NCI-H524 (cell line): Measurements from ENCODE around the gene DYNLT5.
A peak's percentile ranks its signal among the peaks of the same experiment; 100 is the strongest.
"Not testable (repeated sequence)": the region's sequence is repeated elsewhere in the genome, so short reads cannot be mapped to it uniquely, and the experiment has no call there.

ENCODE experiments used
- DNase-seq, 2 experiments: peaks; one replicate each; lab custom pipeline; 2025; lab: John Stamatoyannopoulos, UW

DYNLT5 gene

GRCh38 chr1:66752000-66752592, at the start of gene DYNLT5:
Gene DYNLT5, plus strand, starts transcription at chr1:66752459. Its CDS starts 2,200 bp downstream, at chr1:66754659.
- no peak for DNase-seq

- no peak for DNase-seq
Observed at GRCh38 chr1:66704177-66704875, 47.9 kb upstream of the DYNLT5 start.

- DNase-seq: no peak
Observed at GRCh38 chr1:66705110-66705509, 47.1 kb upstream of the DYNLT5 start.

GRCh38 chr1:66711420-66711819, 40.8 kb upstream of the DYNLT5 start:
- DNase-seq: peak in 1 of 2 experiments; percentile 16

GRCh38 chr1:66712839-66713238, 39.4 kb upstream of the DYNLT5 start:
- DNase-seq: no peak

GRCh38 chr1:66723985-66724384, 28.3 kb upstream of the DYNLT5 start:
- no peak for DNase-seq

GRCh38 chr1:66725885-66726665, 26.2 kb upstream of the DYNLT5 start:
- DNase-seq: peak; percentile 26 to 76

- no peak for DNase-seq
Observed at GRCh38 chr1:66728021-66728420, 24.2 kb upstream of the DYNLT5 start.

- not testable (repeated sequence) for DNase-seq
Observed at GRCh38 chr1:66728716-66729115, 23.5 kb upstream of the DYNLT5 start.

- no peak for DNase-seq
Observed at GRCh38 chr1:66729119-66729518, 23.1 kb upstream of the DYNLT5 start.

GRCh38 chr1:66729523-66729922, 22.7 kb upstream of the DYNLT5 start:
- no peak for DNase-seq

- no peak for DNase-seq
Observed at GRCh38 chr1:66730462-66730861, 21.8 kb upstream of the DYNLT5 start.

- no peak for DNase-seq
Observed at GRCh38 chr1:66731170-66731865, 20.9 kb upstream of the DYNLT5 start.

- DNase-seq: no peak
Observed at GRCh38 chr1:66732407-66733166, 19.7 kb upstream of the DYNLT5 start.

GRCh38 chr1:66733348-66734017, 18.8 kb upstream of the DYNLT5 start:
- peak in 1 of 2 experiments; percentile 7 for DNase-seq

- not testable (repeated sequence) for DNase-seq
Observed at GRCh38 chr1:66734531-66734930, 17.7 kb upstream of the DYNLT5 start.

GRCh38 chr1:66737836-66738235, 14.4 kb upstream of the DYNLT5 start:
- DNase-seq: no peak

- no peak for DNase-seq
Observed at GRCh38 chr1:66739401-66740157, 12.7 kb upstream of the DYNLT5 start.

- no peak for DNase-seq
Observed at GRCh38 chr1:66745451-66745850, 6.8 kb upstream of the DYNLT5 start.

- no peak for DNase-seq
Observed at GRCh38 chr1:66747501-66747900, 4.8 kb upstream of the DYNLT5 start.
